ENCODE measurements around the gene ACIN1.

ACIN1 gene

GRCh38 chr14:23043754-23044153 lies 51.2 kb downstream of the ACIN1 start:
- DNase-seq (ENCODE audit: low read depth in 2 of 2), result no peak

DNA sequence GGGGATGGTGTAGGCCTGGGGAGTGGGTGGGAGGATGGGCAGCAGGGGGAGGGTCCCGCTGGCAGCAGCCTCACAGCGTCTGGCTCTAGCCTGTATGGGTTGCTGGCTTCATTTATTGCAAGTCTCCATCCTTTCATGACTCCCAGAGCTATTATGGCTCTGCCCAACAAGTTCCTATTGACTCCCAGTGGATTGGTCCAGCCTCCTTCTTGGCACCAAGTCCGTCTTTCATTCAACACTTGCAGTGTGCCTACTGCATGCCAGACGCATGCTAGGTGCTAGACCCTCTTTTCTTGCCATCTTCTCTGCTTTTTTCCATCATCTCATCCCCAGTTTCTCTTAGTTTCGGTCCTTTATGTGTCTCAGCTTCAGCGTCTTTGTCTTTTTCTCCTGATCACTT lies 51.8 kb downstream of the ACIN1 start:
- DNase-seq (ENCODE audit: low read depth in 2 of 2), result no peak

DNA sequence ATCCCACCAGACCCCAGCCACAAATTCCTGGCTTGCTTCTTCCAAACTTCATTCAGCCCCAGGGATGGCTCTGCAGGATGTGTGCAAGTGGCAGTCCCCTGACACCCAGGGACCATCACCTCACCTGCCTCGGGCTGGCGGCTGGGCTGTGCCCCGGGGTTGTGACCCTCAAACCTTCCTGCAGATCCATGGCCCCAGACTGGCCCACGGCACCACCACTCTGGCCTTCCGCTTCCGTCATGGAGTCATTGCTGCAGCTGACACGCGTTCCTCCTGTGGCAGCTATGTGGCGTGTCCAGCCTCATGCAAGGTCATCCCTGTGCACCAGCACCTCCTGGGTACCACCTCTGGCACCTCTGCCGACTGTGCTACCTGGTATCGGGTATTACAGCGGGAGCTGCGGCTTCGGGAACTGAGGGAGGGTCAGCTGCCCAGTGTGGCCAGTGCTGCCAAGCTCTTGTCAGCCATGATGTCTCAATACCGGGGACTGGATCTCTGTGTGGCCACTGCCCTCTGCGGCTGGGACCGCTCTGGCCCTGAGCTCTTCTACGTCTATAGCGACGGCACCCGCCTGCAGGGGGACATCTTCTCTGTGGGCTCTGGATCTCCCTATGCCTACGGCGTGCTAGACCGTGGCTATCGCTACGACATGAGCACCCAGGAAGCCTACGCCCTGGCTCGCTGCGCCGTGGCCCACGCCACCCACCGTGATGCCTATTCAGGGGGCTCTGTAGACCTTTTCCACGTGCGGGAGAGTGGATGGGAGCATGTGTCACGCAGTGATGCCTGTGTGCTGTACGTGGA lies 52.6 kb downstream of the ACIN1 start, which contains the start of gene PSMB11:
PSMB11 (plus strand) TSS at position 51 of the 804 bp plus-strand sequence; CDS start at position 65, 14 bp downstream.
- DNase-seq (ENCODE audit: low read depth in 2 of 2), result no peak

DNA sequence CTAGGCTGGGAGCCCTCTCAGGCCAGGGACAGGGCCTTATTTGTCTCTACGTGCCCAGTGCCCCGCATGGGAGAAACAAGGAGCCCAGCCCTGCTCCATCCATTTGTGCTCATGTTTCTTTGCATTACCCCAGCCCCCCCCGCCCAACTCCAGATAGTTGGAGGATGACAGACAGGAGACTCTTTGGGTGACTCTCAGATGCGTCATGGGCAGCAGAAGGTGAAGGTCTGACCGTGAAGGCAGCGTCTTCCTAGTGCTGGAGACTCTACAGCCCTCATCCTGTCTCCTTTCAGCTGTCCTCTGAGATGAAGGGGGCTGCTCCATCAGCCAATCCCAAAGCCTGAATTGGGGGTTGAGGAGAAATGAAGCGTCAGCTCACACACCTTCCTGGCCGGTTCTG lies 53.2 kb downstream of the ACIN1 start:
- no peak for DNase-seq (ENCODE audit: low read depth in 2 of 2)

- no peak for DNase-seq (ENCODE audit: low read depth in 2 of 2)
Observed at GRCh38 chr14:23040100-23040499, 54.8 kb downstream of the ACIN1 start.

GRCh38 chr14:23035303-23036144 lies 59.4 kb downstream of the ACIN1 start:
- DNase-seq (ENCODE audit: low read depth in 2 of 2), result no peak

DNA sequence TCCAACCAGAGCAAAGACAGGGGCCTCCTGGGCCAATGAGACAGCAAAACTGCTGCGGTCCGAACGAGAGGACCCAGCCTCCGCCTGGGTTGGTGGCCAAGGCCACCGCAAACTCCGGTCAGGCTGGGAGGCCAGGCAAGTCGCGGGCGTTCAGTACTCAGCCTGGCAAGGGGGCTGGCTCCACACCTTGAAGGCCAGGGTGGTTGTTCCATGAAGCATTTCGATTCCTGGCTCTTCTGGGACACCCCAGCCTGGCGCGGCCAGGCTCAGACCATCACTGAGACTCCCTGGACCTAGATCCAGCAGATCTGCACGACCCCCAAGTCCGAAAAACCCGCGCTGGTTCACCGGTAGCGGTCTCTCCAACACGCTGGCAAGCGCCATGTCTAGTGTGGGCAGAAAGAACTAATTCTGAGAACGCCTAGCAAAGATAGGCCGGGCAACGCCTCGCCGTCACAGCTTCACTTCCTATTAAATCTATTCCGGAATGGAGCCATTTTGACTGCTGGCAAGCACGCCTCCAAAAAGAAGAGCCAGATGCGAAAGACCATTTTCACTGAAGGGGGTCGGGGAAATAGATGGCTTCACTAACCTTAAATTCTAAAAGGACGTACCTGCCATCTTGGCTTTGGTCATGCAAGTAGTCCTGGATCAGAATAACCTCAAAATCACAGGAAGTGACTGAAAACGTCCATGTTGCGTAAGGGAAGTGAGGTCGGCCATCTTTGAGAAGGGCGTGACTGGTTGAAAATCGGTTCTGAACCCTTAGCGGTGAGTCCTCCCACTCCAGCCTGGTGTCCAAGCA lies 60.2 kb downstream of the ACIN1 start, which contains the start of gene PSMB5:
PSMB5 (minus strand) TSS at position 403 of the 805 bp plus-strand sequence; CDS start at position 384, 19 bp downstream.
- peak; percentile 78 to 80 for DNase-seq (ENCODE audit: low read depth in 2 of 2)

DNA sequence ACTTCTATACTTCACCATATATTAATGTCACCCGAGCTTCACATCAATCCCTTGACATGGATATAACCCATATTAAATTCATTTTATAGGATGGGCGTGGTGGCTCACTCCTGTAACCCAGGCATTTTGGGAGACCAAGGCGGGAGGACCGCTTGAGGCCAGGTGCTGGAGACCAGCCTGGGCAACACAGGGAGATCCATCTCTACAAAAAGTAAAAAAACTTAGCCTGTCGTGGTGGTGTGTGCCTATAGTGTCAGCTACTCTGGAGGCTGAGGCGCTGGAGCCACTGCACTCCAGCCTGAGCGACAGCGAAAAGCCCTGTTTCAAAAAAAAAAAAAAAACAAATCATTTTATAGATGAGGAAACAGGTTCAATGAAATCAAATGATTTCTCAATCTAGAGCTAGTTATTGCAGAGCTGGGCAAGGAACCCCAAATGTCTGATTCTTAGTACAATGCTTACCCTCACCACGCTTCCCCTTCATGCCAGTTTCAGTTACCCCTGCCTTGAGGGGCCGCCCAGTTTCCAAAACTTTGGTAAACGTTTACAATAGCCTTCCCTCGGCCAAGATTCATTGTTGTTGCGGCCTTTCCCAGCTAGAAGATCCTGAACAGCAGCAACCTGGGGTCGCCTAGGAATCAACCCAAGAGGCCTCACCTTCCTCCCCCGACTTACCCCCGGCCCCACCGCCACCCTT lies 61.0 kb downstream of the ACIN1 start:
- no peak for DNase-seq (ENCODE audit: low read depth in 2 of 2)

- DNase-seq (ENCODE audit: low read depth in 2 of 2), result no peak
Observed at GRCh38 chr14:23033251-23033727, 61.6 kb downstream of the ACIN1 start.

DNA sequence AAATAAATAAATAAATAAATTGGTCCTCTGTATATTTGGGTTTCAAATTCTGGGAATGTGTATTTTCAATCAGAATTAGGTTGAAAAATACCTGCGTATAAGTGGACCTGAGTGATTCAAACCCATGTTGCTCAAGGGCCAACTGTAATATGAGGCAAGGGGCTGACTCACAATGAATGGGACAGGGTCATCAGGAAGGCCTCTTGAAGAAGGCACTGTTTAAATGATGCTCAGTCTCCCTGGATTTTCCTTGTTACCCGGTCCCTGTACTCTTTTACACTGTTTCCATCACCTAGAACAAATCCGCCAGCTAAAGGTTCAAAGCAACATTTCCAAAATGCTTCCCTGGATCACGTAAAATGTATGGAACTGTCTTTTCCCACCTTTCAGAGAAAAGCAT lies 64.0 kb downstream of the ACIN1 start:
- no peak for DNase-seq (ENCODE audit: low read depth in 2 of 2)

GRCh38 chr14:23028799-23029198 lies 66.1 kb downstream of the ACIN1 start:
- no peak for DNase-seq (ENCODE audit: low read depth in 2 of 2)

- DNase-seq (ENCODE audit: low read depth in 2 of 2), result no peak
Observed at GRCh38 chr14:23025151-23025814, 69.7 kb downstream of the ACIN1 start.

DNA sequence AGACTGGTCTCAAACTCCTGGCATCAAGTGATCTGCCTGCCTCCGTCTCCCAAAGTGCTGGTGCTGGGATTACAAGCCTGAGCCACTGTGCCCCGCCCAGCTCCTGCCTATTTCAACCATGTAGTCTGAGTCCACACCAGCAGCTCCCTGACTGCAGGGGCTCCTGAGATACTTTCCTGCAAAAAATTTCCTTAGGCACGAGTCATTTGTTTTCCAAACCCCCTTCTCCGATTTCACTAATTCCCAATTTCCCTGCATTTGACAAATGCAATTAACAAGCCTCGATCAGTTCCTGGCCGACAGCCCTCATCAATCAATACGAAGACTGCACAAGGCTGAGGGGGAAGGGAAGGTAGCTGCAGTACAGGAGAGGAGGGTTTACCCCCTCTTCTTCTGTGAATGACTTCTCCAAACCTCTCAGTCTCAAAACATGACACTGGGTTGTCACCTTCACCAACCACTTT lies 70.3 kb downstream of the ACIN1 start:
- DNase-seq (ENCODE audit: low read depth in 2 of 2), result no peak

DNA sequence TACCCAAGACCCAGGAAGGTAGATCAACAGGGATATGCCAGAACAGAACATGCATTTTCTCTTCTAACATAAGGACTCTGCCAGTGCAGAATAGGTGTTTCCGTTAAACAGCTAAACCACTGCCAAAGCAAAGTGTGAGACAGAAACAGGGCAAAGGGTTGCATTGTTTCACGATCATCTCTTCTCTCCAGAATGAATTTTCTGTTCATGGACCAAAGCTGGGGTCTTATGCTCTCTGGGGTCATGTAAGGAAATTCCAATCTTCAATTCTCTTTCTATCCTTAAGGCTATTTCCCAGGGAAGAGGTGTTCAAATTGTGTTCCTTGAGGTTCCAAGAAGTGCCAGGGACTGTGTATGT lies 71.2 kb downstream of the ACIN1 start:
- DNase-seq (ENCODE audit: low read depth in 2 of 2), result no peak

DNA sequence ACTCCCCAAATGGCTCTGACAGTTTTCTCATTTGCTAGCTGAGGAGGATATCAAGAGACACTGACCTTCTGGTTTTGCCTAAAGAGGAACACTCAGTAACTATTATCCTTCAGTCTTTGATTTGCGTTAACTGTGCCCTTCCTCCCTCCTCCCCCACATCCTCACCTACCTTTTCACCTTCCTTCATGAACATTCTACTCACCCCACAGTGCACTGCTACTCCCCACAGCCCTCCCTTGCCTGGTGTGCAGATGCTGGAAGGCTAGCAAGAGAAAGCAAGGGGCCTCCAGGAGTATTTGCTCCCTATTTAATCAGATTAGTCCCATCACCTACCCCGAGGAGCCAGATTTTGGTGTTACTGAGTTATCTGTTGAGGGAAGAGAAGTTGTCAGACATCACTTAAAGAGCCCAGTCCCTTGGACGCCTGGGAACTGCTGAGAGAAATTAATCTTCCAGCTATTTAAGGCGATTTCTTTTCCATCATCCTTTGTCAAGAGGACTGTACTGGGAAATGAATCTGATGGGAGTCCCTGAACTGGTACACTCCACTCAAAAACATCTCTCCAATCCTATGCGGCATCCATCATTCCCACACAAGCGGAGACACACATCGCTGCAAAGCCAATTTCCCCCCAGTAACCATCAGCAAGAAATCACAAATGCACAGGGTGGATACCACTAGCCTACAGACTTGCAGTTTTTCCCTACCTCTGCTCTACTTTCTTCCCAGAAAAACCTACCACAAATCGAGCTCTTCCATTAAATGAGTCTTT lies 71.7 kb downstream of the ACIN1 start:
- no peak for DNase-seq (ENCODE audit: low read depth in 2 of 2)

DNA sequence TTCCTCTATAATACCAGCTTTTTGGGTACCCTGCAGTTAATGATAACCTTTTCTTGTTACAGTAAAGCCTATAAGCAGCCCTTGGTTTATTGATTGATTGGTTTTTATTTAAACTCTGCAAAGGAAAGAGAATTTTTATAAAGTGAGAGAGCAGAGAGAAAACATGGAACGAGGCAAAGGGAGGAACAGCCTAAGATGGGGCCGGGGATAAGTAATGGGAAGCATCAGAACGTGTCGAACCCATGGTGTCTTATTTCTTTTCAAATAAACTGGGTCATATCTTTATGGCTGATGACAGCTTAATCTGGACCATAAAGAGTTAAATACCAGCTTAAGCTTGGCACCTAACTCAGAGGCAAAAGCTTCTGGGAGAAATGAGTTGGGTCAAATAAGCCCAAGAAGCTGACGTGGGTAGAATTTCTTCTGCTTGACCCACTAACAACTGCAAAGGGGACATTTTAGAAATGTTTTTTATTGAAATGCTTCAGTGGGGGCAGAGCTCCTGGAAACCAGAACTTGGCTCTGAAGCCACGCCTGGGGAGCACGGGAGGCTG lies 73.0 kb downstream of the ACIN1 start:
- no peak for DNase-seq (ENCODE audit: low read depth in 2 of 2)

DNA sequence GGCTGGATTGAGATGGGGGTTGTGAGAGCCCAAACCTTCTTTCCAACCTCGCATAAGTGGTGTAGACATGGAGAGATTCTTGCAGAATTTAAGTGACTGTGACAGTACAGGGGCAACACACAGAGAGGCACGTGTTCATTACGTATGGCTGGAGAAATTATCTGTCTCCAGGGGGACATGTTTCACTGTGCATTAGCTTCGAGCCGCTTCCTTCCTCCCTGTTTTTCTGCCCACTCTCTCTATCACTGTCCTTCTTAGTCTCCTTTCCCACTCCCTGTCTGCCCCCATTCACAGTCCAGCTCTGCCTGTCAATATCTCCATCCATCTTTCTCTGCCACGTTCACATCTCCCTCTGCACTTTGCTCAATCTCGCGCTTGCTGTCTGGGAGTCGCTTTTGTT lies 73.5 kb downstream of the ACIN1 start:
- DNase-seq (ENCODE audit: low read depth in 2 of 2), result no peak

- DNase-seq (ENCODE audit: low read depth in 2 of 2), result no peak
Observed at GRCh38 chr14:23020143-23021128, 74.5 kb downstream of the ACIN1 start.
